Kidney (tissue), 14 donors: ENCODE measurements around the gene LIN28B. TPM values are rescaled to one million over a fixed set of nuclear protein-coding genes. Genes with fewer than 3 reads are reported as not detected.
"Not testable (repeated sequence)": the region's sequence is repeated elsewhere in the genome, so short reads cannot be mapped to it uniquely, and the experiment has no call there.

ENCODE experiments used
- DNase-seq, 5 donors: peaks; one replicate each; pipeline ENCODE4 v3.0.0-alpha.2; 2013 to 2020
- FAIRE-seq: peaks from 2 replicates; lab custom pipeline; 2012; peaks lifted over from hg19 to GRCh38; lab: Jason Lieb, UNC
- H3K27ac ChIP-seq, 2 donors: one replicate each; pipeline ENCODE4 v1.7.0; 2013; ENCODE audit warnings: low read depth in 2 of 2, low read length in 2 of 2, inconsistent platforms in 1 of 2
- H3K27me3 ChIP-seq: one replicate; pipeline ENCODE4 v1.7.1; 2013; ENCODE audit warnings: low read length, inconsistent platforms; ENCODE audit not compliant: control insufficient read depth, insufficient read depth
- H3K36me3 ChIP-seq, 3 donors: one replicate each; pipeline versions ENCODE4 v1.7.0 to v1.7.1; 2013; ENCODE audit warnings: low read length in 3 of 3, control low read depth in 1 of 3, inconsistent platforms in 1 of 3; ENCODE audit not compliant: insufficient read depth in 3 of 3, control insufficient read depth in 2 of 3
- H3K4me1 ChIP-seq, 3 donors: one replicate each; pipeline versions ENCODE4 v1.7.0 to v1.7.1; 2013; ENCODE audit warnings: low read length in 3 of 3, inconsistent platforms in 1 of 3, low read depth in 1 of 3; ENCODE audit not compliant: control insufficient read depth in 2 of 3, insufficient read depth in 2 of 3
- H3K4me3 ChIP-seq, 3 donors: one replicate each; pipeline versions ENCODE4 v1.7.0 to v1.8.1; 2013; ENCODE audit warnings: low read length in 3 of 3, control low read depth in 1 of 3, inconsistent platforms in 1 of 3
- H3K9ac ChIP-seq, 3 donors: one replicate each; pipeline versions ENCODE4 v1.7.0 to v1.7.1; 2013; ENCODE audit warnings: low read length in 3 of 3, control low read depth in 1 of 3, inconsistent platforms in 1 of 3
- H3K9me3 ChIP-seq, 3 donors: one replicate each; pipeline versions ENCODE4 v1.7.0 to v1.7.1; 2013; ENCODE audit warnings: low read length in 3 of 3, control low read depth in 1 of 3, inconsistent platforms in 1 of 3; ENCODE audit not compliant: control insufficient read depth in 2 of 3, insufficient read depth in 1 of 3
- intact Hi-C: fragments of 100-400 bp; cut with DNase I; formaldehyde crosslinking; loops from one replicate; pipeline ENCODE4 v1.11.1; 2022
- polyA plus RNA-seq: library from polyadenylated mRNA; stranded (reverse); fragments of 350-450 nt; fragmentation: Illumina TruSeq; extraction: RNeasy Lipid Tissue Mini Kit (QIAGEN cat#74804); gene quantifications from one replicate; pipeline ENCODE4 v1.2.3, GENCODE V29; 2014; ENCODE audit warnings: low read depth, low replicate concordance; ENCODE audit not compliant: insufficient read depth
- total RNA-seq: library from RNA; stranded (reverse); fragmentation: NEBNext Ultra II Directional; extraction: Animal tissue kit (Norgen Biotek cat#: 25700); gene quantifications from one replicate; pipeline ENCODE4 v1.2.1, GENCODE V29; 2021
- TF ChIP-seq, protein P1 (sequence below): IDR thresholded peaks from 3 replicates; pipeline ENCODE4 v1.5.1; 2012; ENCODE audit warnings: mild to moderate bottlenecking, moderate library complexity, borderline replicate concordance; ENCODE audit not compliant: insufficient read depth; ENCODE audit errors: extremely low read depth
- donor health status: control.
- donor health status: control.
- donor health status: control.
- donor health status: control.
- donor health status: control.
- donor health status: DM: yes; HTN: yes; CAD: no.
- donor health status: Normal renal cell carcinoma (clear cell type).

The LIN28B gene
- total and polyA plus RNA-seq, 2 donors from 2014 or later, result not detected

DNA sequence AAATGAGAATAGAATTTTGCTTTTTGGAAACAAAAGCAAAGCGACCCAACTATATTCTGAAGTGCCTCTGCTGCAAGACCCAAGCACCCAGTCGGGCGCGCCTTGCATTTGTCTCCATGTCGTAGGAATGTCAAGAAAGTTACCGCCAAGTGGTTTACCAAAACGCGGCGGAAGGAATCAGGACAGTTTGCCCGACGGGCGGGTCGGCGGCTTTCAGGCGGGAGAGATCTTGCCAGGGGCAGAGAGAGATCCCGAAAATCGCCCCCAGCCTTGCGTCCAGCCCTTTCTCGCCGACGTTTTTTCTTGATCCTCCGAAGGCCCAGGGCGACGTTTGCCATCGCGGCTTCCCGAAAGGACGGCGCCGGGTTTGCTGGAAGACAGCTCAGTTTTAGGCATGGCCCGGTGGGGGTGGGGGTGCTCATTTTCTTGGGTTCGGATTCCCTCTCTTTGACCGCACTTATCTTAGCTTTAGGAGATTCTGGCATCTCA lies 4.0 kb upstream of the LIN28B start:
- DNase-seq (peak in 2 of 5 donors; percentile 41 to 56), FAIRE-seq (no peak)
- Histone ChIP-seq H3K27me3 (peaks cover 56% of the 10 kb centered on the region), H3K36me3 (no peaks in the 10 kb centered on the region), H3K4me3 (no peak overlapping the region), H3K9me3 (no peaks in the 10 kb centered on the region), H3K4me1 (peaks cover 0 to 4% (median 0%) of the 10 kb centered on the region in 3 donors), H3K27ac (no peak overlapping the region), H3K9ac (no peak overlapping the region)
- intact Hi-C loops, result no loop called here
- TF ChIP-seq, protein P1, sequence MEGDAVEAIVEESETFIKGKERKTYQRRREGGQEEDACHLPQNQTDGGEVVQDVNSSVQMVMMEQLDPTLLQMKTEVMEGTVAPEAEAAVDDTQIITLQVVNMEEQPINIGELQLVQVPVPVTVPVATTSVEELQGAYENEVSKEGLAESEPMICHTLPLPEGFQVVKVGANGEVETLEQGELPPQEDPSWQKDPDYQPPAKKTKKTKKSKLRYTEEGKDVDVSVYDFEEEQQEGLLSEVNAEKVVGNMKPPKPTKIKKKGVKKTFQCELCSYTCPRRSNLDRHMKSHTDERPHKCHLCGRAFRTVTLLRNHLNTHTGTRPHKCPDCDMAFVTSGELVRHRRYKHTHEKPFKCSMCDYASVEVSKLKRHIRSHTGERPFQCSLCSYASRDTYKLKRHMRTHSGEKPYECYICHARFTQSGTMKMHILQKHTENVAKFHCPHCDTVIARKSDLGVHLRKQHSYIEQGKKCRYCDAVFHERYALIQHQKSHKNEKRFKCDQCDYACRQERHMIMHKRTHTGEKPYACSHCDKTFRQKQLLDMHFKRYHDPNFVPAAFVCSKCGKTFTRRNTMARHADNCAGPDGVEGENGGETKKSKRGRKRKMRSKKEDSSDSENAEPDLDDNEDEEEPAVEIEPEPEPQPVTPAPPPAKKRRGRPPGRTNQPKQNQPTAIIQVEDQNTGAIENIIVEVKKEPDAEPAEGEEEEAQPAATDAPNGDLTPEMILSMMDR, result no peak

DNA sequence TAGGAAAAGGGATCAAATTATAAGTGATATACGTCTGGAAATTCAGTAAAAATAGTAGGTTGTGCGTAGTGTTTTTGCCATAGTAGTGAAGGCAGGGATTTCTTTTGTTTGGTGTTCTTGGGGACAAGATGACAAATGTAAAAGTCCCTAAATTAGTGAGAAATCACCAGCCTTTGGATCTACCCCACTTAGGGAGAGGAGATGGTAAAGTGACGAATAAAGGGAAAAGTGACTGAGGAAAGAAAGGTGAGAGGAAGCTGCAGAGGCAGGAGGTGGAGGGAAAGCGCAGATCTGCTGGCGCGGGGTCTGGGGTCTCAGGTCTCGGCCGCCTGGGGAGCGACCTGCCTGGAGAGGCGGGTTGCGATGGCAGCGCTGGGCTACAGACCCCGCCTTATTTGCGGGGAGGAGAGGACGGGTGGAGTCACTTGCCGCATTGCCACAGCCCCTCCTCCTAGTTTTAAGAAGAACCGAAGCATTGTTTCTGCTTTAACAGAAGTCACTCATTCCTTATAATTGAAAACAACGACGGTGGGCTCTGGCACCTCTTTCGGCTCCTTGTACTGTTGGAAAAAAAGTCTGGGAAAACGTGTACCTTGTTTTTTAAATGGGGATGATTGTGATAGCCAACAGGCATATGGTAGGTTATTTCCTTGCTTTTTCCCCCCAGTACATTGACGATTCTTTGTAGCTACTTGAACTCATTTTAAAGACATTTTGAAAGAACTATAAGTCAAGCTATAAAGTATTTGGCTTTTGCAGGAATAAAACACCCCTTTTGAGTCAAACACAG lies 3.3 kb upstream of the LIN28B start:
- H3K9me3 ChIP-seq, H3K4me3 ChIP-seq, H3K9ac ChIP-seq, H3K36me3 ChIP-seq, H3K4me1 ChIP-seq, H3K27ac ChIP-seq, intact Hi-C loops, FAIRE-seq: not testable (repeated sequence)
- peak in 3 of 5 donors; percentile 25 to 50 (median 41) for DNase-seq
- peaks cover 62% of the 10 kb centered on the region for H3K27me3 ChIP-seq

DNA sequence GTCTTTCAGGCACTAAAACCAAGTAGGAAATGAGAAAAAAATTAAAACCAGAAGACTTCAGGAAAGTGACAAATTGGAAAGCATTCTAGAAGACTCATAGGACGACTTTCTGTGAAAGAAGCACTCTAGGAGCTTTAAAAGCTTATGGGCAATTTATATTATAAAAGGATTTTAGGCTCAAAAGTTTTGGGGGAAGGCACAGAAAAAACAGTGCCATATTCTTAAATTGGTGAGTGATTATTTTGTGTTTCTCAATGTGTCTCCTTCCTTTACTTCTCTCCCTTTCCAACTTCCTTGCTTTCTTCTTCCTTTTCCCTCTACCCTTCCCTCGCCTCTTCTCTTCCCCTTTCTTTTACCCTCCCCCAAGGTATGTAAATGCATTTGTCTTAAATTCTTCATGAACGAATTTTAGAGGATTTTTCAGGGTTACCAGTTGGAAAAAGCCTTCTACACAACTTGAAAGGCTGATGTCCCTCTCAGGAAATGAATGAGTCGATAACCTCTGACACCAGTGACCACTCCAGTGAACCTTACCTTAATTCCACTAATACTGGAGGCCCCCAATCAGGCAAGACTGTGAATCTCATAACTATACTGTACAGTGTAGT lies 2.6 kb upstream of the LIN28B start:
- H3K27me3 ChIP-seq, result peaks cover 66% of the 10 kb centered on the region
- DNase-seq (peak in 1 of 5 donors; percentile 33), FAIRE-seq (no peak)
- no peak overlapping the region for H3K27ac ChIP-seq
- no peaks in the 10 kb centered on the region for H3K9me3 ChIP-seq
- intact Hi-C loops, result no loop called here
- no peaks in the 10 kb centered on the region for H3K36me3 ChIP-seq
- TF ChIP-seq, protein P1, result no peak
- no peak overlapping the region for H3K4me3 ChIP-seq
- H3K4me1 ChIP-seq, result peaks cover 0 to 4% (median 0%) of the 10 kb centered on the region in 3 donors
- H3K9ac ChIP-seq, result no peak overlapping the region

DNA sequence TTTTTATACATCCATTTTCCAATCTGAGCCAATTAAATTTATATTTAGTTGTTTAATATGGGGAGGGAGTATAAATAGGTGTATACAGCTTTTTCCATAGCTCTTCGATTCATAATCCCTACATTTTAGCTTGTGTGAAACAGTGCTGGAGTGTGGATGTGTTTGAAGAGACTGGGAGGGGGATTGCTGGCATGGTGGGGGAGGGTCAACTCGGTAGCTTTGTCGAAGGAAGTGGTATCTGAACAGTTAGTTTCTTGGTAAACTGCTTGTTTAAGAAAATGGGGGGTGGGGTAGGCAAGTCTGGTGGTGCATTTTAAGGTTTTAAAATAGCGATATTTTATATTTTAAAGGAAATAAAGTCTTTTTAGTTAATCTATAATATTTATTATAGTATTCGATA lies 1.4 kb upstream of the LIN28B start:
- TF ChIP-seq, protein P1, result no peak
- no peak for FAIRE-seq
- no peaks in the 10 kb centered on the region for H3K36me3 ChIP-seq

More for the DNA sequence above, 1.4 kb upstream of the LIN28B start:
- Histone ChIP-seq H3K27me3 (peaks cover 66% of the 10 kb centered on the region), H3K4me3 (no peak overlapping the region), H3K9me3 (no peaks in the 10 kb centered on the region), H3K9ac (no peak overlapping the region), H3K4me1 (peaks cover 0 to 4% (median 0%) of the 10 kb centered on the region in 3 donors), H3K27ac (no peak overlapping the region)
- intact Hi-C loops, result no loop called here
- peak in 1 of 5 donors; percentile 12 for DNase-seq
